HG03457 (cell line): ENCODE results near the gene MID1.

ENCODE experiments used
- ATAC-seq: cut with Tn5 transposase; IDR thresholded peaks from one replicate; pipeline ENCODE4 v1.9.1; 2021; ENCODE audit warnings: moderate number of reproducible peaks; ENCODE audit not compliant: unreplicated experiment

Gene MID1

DNA sequence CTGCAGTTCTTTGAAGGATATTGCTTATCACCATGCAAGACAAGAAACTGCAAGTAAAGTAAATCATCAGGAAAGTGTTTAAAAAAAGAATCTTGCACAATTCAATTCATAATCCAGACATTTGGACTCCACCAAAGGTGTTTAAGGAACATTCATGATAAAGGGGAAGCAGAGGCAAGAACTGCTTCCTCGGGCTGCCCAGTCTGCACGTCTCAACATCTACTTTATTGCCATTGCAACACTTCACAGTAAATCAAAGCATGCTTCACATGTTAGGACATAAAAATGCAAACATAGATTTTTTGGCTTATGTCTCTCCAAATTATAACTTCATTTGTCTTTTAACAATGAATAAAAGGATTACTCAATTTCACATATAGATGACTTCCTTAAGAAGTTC is 42.5 kb downstream of the MID1 start:
- ATAC-seq, result no peak

- no peak for ATAC-seq
Observed at GRCh38 chrX:10576777-10577447, 43.5 kb downstream of the MID1 start.

GRCh38 chrX:10576186-10576585 is 44.2 kb downstream of the MID1 start:
- no peak for ATAC-seq

GRCh38 chrX:10574663-10575062 is 45.7 kb downstream of the MID1 start:
- no peak for ATAC-seq

- no peak for ATAC-seq
Observed at GRCh38 chrX:10571260-10571659, 49.1 kb downstream of the MID1 start.

- no peak for ATAC-seq
Observed at GRCh38 chrX:10570601-10571000, 49.8 kb downstream of the MID1 start.

DNA sequence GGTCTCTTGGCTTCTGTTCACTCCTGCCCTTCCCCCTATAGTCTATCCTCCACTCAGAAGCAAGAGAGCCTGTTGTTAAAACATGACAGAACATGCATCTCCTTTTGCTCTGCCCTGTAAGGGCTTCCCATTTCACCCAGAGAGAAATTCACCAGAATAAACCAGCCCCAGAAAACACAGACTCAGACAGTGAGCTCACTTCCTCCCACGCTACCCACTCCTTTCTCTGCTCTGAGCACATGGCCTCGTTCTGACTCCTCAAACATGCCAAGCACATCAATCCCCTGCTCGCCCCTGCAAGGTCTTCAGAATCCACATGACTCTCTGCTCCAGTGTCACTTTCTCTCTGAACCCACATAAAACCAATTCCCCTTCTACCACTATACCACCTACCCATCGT is 50.4 kb downstream of the MID1 start:
- ATAC-seq, result no peak

DNA sequence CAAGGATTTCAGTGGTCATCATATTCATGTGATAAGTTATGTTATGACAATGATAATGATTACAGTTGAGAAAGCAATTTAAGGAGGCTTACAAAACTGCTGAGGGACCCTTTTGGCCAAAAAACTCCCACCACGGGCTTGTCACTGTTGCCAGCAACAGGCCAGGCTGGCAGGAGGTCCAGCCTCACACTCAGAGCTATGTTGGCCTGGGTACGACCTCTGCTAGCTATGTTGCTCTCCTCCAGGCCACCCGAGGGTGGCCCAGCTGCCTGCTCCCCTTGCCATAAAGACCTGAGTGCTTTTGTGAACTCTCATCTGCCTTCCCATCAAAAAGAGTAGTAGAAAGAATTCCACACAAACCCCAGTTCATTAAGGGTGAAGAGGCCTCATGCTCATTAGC is 52.0 kb downstream of the MID1 start:
- ATAC-seq, result no peak

DNA sequence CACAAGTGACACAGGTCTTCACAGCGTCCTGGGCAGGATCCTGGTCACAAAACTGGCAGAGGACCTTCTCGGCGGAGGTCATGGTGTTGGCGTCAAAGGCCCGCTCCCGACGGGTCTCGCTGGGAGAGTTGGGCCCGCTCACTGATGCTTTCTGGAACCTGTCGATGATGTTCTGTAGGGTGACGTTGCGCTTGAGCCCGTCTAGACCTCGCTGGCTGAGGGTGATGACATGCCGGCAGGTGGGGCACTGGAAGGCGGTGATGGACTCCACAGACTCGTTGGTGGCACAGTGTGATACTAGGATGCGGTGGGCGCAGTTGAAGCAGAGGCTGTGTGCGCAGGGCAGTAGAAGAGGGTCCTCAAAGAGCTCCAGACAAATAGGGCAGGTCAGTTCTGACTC is 53.2 kb downstream of the MID1 start:
- ATAC-seq, result no peak

GRCh38 chrX:10566716-10567097 is 53.7 kb downstream of the MID1 start:
- no peak for ATAC-seq

GRCh38 chrX:10564484-10564883 is 55.9 kb downstream of the MID1 start:
- no peak for ATAC-seq

DNA sequence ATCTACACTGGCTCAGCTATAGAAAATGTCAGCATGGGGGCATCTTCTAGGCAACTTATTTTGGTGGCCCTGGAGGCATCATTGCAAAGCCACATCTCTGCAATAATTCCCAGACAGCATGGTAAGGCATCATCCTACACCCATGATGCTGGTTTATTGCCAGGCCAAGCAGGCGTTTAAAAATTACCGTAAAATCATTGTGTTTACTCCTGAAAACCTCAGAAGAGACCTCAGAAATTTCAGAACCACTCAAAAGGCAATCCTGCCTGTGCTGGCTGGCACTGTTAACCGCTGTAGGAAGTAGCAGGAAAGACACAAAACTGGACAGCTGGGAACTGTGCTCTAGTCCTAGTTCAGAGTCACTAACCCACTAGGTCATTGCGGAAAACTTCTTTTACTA is 63.2 kb downstream of the MID1 start:
- no peak for ATAC-seq

GRCh38 chrX:10556405-10556804 is 64.0 kb downstream of the MID1 start:
- no peak for ATAC-seq

GRCh38 chrX:10555846-10556245 is 64.5 kb downstream of the MID1 start:
- no peak for ATAC-seq

GRCh38 chrX:10554612-10555270 is 65.6 kb downstream of the MID1 start:
- ATAC-seq, result no peak

DNA sequence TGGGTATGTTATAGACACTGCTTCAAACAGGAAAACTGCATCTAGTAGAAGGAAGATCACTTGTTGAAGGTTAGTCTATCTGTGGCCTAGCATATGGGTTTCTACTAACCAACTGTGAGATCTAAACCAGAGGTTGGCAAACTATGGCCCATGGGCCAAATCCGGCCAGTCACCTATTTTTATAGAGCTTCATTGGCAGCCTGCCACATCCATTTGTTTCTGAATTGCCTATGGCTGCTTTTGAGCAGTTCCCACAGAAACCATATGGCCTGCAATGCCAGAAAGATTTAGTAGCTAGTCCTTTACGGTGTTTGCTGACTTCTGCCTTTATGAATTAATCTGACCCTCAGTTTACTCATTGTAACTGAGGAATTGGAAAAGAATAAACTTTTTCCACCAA is 71.1 kb downstream of the MID1 start:
- no peak for ATAC-seq

GRCh38 chrX:10548688-10549087 is 71.7 kb downstream of the MID1 start:
- ATAC-seq, result no peak

- ATAC-seq, result no peak
Observed at GRCh38 chrX:10545882-10546281, 74.5 kb downstream of the MID1 start.

GRCh38 chrX:10542586-10542985 is 77.8 kb downstream of the MID1 start:
- no peak for ATAC-seq

GRCh38 chrX:10538831-10539230 is 81.6 kb downstream of the MID1 start:
- ATAC-seq, result no peak

- ATAC-seq, result no peak
Observed at GRCh38 chrX:10537308-10537707, 83.1 kb downstream of the MID1 start.

DNA sequence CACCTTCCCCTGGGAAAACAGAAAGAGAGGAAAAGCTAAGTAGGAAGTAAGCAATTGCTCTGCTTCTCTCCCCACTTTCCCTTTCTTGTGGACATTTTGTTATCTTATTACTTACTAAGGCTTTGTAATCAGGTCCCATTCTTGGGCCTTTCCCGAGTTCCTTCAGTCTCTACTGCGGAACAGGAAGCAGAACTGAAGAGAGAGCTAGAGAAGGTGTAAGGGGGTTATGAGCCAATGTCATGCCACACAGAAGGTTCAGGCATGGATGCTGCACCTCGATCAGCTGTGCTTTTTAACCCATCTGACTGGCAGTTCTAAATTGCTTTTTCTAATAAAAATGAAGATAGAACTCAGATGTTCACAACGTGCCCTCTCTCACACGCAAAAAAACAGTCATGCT is 83.6 kb downstream of the MID1 start:
- ATAC-seq, result no peak

DNA sequence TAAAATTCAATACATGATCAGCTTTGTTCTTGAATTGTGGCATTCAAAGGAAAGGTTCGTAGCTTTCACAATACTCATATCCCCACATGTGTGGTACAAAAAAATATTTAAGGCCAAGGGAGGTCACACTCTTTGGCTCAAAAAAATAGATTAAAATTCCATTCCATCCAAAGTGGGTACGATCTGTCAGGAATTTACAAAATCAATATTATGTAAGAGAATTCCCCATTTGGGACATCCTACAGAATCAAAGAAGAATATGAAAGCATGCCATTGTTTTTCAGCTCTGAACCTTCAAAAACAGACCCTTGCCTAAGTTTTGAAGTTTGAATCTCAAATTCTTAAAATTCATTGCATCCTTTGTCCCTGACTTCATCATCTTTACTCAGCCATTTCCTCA is 85.8 kb downstream of the MID1 start:
- ATAC-seq, result no peak
